ENCODE results near the gene ACSL4. TPM values are rescaled to one million over a fixed set of nuclear protein-coding genes. Genes with fewer than 3 reads are reported as not detected.

ACSL4 gene
- total RNA-seq, 1 donor from 2014 or later: 18.5 TPM

GRCh38 chrX:109740433-109740809 is 7.4 kb upstream of the ACSL4 start:
- intact Hi-C loops (cut with DNase I): no loop called here
- TF ChIP-seq, protein P1, sequence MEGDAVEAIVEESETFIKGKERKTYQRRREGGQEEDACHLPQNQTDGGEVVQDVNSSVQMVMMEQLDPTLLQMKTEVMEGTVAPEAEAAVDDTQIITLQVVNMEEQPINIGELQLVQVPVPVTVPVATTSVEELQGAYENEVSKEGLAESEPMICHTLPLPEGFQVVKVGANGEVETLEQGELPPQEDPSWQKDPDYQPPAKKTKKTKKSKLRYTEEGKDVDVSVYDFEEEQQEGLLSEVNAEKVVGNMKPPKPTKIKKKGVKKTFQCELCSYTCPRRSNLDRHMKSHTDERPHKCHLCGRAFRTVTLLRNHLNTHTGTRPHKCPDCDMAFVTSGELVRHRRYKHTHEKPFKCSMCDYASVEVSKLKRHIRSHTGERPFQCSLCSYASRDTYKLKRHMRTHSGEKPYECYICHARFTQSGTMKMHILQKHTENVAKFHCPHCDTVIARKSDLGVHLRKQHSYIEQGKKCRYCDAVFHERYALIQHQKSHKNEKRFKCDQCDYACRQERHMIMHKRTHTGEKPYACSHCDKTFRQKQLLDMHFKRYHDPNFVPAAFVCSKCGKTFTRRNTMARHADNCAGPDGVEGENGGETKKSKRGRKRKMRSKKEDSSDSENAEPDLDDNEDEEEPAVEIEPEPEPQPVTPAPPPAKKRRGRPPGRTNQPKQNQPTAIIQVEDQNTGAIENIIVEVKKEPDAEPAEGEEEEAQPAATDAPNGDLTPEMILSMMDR (IDR thresholded peaks at IDR 0.05): no peak

GRCh38 chrX:109739625-109740432 is 6.8 kb upstream of the ACSL4 start:
- no peaks in the 10 kb centered on the region for H3K36me3 ChIP-seq
- no peak overlapping the region for H3K4me3 ChIP-seq
- no peak for DNase-seq (ENCODE audit: low spot score in 2 of 2)
- H3K9me3 ChIP-seq: no peaks in the 10 kb centered on the region
- H3K27ac ChIP-seq: no peak overlapping the region
- no peaks in the 10 kb centered on the region for H3K4me1 ChIP-seq
- no peaks in the 10 kb centered on the region for H3K27me3 ChIP-seq
- TF ChIP-seq, protein P1 (IDR thresholded peaks at IDR 0.05): no peak
- intact Hi-C loops (cut with DNase I): loop anchor here (10.0 kb wide), 1 partner anchor 265 kb away; the partner anchor contains the start of gene TMEM164

More at GRCh38 chrX:109740433-109740809, 7.4 kb upstream of the ACSL4 start:
- Histone ChIP-seq H3K4me3 (no peak overlapping the region), H3K27me3 (no peaks in the 10 kb centered on the region), H3K36me3 (no peaks in the 10 kb centered on the region), H3K27ac (no peak overlapping the region), H3K9me3 (no peaks in the 10 kb centered on the region), H3K4me1 (no peaks in the 10 kb centered on the region)
- DNase-seq (ENCODE audit: low spot score in 2 of 2): no peak

DNA sequence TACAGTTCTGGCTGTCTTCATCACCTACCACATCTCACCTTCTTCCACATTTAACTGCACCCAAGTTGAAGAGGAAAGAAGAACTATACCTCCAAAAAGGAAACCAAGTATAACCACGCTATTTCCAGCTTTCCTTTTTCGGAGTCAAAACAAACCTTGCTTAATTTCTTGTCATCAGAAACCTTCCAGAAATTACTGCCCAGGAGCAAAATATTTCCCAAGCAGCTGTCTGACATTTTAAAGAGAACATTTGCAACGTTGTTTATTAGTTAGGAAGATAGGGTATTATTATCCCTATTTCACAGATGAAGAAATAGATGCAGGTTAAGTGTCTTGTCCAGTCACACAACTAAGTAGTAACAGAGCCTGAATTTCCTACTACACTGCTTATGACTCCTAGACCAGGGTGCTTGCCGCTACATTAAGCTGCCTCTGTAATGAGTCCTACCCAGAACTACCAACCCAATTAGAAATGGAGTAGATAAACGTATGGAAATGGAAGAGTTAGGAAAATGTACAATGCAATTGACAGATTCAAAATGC is 2.2 kb upstream of the ACSL4 start:
- H3K4me1 ChIP-seq: no peaks in the 10 kb centered on the region
- no peak overlapping the region for H3K27ac ChIP-seq
- TF ChIP-seq, protein P1 (IDR thresholded peaks at IDR 0.05): no peak
- no peaks in the 10 kb centered on the region for H3K36me3 ChIP-seq
- no peak for DNase-seq (ENCODE audit: low spot score in 2 of 2)
- H3K27me3 ChIP-seq: no peaks in the 10 kb centered on the region
- H3K9me3 ChIP-seq: no peaks in the 10 kb centered on the region
- intact Hi-C loops (cut with DNase I): loop anchor here (10.0 kb wide), 1 partner anchor 270 kb away; the partner anchor contains the start of gene TMEM164
- no peak overlapping the region for H3K4me3 ChIP-seq

DNA sequence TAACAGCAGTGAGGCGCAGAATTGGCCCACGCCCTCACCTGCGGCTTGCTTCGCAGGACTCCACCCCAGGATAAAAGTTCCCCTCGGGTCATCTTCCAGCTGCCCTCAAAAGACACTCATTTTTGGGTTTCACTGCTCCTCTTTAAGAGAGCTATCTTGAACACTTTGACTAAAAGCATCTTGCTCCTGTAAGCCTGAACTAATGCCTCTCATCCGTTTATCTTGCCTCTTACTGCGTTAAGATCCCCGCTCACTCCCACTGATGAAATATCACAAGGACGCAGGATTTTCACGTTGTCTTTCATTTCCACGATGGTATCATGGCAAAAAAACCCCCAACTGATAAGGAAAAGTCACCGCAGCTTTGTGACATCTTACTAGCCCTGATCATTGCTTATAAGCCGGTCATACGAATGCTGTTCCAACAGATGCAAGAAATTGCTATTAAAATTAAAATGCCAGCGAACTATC is 591 bp upstream of the ACSL4 start:
- DNase-seq (ENCODE audit: low spot score in 2 of 2): no peak
- Histone ChIP-seq H3K4me1 (no peaks in the 10 kb centered on the region), H3K4me3 (peak overlapping the region; percentile 52 to 67), H3K36me3 (no peaks in the 10 kb centered on the region), H3K27ac (peak overlapping the region; percentile 58 to 78), H3K27me3 (no peaks in the 10 kb centered on the region), H3K9me3 (no peaks in the 10 kb centered on the region)
- TF ChIP-seq, protein P1 (IDR thresholded peaks at IDR 0.05): no peak
- intact Hi-C loops (cut with DNase I): loop anchor here (1.0 to 10.0 kb wide), 4 partner anchors 49 to 271 kb away; partner anchors contain the start of gene TMEM164

DNA sequence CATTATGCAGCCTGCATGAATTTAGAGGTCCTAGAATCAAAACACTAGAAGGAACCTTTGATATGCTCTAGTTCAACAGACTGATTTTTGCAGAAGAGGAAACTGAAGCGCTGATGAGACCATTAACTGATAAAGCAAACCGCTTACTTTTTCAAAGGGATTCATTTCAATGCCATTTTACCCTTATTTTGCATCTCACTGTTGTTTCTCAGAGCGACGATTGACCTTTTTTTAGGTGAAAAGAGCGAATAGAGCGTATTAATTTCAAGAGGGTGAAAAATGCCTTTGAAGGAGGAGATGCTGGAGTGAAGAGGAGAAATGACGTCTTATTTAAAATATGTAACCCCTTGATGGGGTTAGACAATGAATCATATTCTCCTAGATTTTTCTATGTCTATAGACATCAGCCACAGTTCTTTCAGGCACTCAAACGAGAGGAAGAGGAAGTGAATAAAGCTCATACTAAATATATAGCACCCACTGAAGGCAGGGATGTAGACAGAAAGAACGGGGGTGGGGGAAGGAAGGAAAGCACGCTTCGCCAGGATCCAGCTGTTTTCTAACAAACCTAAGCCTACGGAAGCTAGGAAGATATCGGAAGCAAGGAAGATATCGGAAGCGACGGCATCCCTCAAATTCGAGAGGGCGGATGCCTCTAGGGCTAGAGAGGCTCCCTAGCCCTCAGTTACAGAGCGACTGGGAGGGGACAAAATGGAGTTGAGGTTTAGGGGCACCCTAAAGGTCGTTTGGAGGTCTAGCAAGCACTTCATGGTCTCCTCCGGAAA is 848 bp downstream of the ACSL4 start:
- Histone ChIP-seq H3K4me1 (peaks cover 0 to 1% of the 10 kb centered on the region in 2 donors), H3K27ac (peak overlapping the region; percentile 78 to 82)

More for the DNA sequence above, 848 bp downstream of the ACSL4 start:
- Histone ChIP-seq H3K36me3 (no peaks in the 10 kb centered on the region), H3K4me3 (peak overlapping the region; percentile 52 to 67), H3K27me3 (no peaks in the 10 kb centered on the region), H3K9me3 (no peaks in the 10 kb centered on the region)
- DNase-seq (ENCODE audit: low spot score in 2 of 2): no peak
- TF ChIP-seq, protein P1 (IDR thresholded peaks at IDR 0.05): no peak
- intact Hi-C loops (cut with DNase I): loop anchor here (5.0 to 10.0 kb wide), 3 partner anchors 50 to 273 kb away; partner anchors contain the start of gene TMEM164

All from ascending aorta (tissue), 2 donors.